HG02678 (cell line): ENCODE results near the gene FBXW12.

Experiments
- ATAC-seq: cut with Tn5 transposase; IDR thresholded peaks from one replicate; pipeline ENCODE4 v1.9.1; 2021; ENCODE audit warnings: mild to moderate bottlenecking, moderate library complexity; ENCODE audit not compliant: unreplicated experiment

Gene FBXW12

DNA sequence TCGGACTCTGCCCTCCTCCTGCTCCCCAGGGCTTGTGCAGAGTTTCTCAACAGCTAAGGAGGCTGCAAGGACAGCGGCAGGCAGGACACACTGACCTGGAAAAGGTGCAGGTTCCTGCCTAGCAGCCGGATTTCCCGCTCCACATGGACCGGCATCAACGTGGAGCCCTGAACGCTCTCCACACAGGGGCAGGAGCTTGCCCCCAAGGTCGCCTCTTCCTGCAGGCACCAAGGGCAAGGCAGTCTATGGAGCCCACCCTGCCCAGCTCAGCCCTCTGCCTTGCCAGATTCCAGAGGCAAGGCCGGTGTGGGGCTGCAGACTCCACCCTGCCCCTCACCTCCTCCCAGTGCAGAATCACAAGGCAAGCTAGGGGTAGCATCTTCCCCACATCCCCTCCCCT, 47.1 kb downstream of the FBXW12 start:
- ATAC-seq: no peak

GRCh38 chr3:48419597-48419996, 47.6 kb downstream of the FBXW12 start:
- no peak for ATAC-seq

DNA sequence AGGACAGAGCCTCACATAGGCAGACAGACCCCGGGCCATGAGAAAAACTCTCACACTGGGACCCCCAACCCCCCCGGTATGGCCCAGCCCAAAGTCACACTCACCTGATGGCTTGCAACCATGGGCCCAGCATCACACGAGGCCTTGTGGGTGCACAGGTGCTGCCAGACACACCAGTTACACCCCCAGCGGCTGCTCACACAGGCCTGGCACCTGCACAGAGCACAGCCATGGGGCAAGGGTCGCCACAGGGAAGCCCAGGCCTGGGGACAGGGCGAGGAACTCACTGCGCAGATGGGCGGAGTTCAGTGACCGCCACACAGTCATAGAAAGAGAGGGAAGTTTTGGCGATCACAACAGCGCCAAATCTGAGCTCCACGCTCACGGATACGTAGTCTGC, 48.5 kb downstream of the FBXW12 start:
- no peak for ATAC-seq

GRCh38 chr3:48422272-48422671, 50.3 kb downstream of the FBXW12 start:
- ATAC-seq: no peak

DNA sequence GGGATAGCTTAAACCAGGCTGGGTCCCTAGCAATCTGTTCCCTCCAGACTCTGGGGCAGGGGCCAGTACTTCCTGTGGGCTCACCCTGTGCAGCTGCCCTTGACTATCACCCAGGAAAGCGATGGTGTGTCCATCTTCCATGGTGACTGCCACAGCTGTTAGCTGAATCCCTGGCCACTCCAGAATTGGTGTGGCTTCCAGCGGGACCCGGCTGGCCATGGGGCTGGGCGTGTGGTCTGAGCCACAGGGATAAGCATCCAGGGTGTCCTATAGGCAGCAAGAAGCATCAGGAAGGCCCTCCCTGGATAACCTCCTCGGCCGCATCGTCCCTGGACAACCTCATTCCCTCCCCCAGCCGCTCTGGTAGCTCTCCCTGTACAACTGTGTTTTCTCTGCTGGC, 50.7 kb downstream of the FBXW12 start:
- ATAC-seq: no peak

- no peak for ATAC-seq
Measured at GRCh38 chr3:48423241-48423882, 51.3 kb downstream of the FBXW12 start.

DNA sequence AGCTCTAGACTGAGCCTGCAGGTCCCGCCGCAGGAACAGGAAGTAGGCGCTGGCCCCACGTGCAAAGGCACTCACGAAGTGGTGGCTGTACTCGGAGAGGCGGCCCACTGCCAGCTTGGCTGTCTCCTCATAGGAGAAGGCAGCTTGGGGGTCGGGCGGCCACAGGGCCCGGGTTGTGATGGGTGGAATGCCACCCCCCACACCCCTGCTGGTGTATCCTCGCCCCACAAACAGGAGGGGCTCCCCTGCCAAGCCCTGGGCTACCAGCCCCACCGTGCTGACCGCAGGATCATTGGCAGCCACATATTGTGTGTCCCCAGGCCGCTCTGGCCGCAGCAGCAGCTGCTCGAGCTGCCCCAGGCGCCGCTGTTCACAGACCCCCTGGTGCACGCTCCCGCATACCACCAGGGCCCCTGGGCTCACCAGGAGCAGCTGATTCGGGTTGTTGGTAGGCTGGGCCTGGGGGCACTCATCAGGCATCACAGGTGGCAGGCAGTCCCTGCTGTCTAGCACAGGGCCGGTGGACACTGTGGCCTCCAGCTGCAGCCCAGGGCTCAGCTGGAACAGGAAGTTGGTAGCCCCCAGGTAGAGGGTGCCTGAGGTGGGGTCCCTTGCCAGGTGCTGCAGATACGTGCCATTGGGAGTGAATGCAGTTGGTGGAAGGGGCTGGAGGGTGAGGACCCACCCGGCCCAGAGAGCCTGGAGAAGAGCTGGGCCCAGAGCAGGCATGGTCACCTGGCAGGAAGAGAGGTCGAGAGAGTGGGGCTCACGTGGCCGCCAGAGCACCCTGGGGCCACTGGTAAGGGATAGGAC, 52.1 kb downstream of the FBXW12 start:
- ATAC-seq: no peak

DNA sequence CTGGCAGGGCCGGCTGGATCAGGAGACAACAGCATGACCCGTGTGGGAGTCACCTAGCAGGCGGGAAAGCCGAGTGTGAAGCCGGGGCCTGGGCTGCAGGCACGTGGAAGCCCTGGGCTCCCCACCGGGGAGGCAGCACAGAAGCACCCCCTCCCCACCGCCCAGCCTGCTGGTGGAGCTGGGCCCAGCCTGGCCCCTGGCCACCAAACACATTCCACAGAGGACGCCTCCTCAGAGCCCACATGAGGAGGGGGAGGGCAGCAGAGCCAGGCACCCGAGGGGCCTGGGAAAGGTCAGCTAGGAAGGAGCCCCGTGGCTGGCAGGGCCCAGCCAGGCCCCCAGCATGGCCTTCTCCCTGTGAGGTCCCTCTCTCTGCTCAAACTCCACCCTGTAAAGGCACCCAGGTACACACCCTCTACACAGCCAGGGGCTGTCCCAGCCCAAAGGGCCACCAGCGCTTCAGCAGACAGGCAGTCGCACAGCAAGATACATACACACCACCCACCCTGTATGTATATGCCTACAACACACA, 53.3 kb downstream of the FBXW12 start:
- no peak for ATAC-seq

- no peak for ATAC-seq
Measured at GRCh38 chr3:48426401-48426909, 54.4 kb downstream of the FBXW12 start.

DNA sequence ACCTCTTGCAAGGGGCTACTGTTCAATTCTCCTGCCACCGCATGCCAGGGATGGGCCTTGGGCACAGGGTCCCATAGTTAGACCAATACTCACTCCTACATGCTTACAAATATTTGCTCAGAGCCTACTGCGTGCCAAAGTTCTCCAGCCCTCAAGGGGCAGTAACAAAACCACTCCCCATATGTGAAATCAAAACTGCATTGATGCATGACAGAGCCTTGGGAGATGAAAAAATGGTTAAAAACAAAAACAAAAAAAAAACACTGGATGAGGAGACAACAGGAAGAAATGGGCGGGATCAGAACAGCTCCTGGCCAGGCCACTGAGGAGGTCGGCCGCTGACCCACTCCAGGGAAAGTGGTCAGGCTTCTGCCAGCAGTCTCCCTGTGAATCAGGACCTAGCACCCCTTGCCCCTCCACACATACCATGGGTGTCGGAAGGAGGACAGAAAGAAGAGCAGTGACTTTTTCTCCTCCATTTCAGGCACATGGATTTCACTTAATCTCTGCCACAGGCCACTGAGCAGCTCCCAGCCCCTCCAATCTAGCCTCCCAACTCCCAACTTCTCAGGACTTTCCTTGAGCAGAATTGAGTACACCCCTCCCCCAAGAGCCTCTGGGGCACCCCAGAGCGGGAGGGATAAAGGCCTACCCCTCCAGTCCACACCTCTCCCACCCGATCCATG, 55.1 kb downstream of the FBXW12 start:
- ATAC-seq: no peak

- ATAC-seq: no peak
Measured at GRCh38 chr3:48427630-48427962, 55.6 kb downstream of the FBXW12 start.

GRCh38 chr3:48428088-48428571, 56.1 kb downstream of the FBXW12 start:
- no peak for ATAC-seq

DNA sequence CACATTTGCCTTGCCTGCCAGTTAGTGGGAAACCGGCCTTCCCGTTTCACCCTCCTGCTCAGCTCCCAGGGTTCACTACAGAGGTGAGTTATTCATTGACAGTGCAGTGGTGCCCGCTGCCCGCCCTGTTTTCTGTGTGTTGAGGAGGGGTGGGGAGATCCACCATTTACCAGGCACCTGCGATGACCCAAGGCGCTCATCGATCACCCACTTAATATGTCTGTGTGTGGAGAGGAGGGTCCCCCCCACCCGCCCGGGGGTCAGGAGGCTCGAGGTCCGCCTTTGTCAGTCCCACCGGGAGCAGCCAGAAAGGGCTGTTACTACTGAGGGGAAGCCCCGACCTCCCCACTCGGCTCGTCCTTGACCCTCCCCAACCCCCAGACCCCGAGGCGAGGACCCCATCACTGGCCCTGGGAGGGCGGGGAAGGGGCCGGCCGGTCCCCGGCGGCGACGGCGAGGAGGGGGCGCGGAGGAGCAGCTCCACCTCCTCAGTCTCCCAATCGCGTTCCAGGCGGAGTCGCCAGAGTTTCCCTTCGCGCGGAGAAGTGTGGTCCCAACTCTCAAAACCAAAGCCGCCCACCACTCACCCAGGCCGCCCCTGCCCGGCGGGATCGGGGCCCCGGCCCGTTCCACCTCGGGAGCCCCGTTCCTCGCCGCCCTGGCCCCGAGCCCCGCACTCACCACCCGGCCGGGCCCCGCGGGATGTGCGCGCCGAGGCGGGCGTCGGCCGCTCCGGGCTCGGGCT, 56.7 kb downstream of the FBXW12 start:
- no peak for ATAC-seq

GRCh38 chr3:48429317-48429959, 57.4 kb downstream of the FBXW12 start:
- ATAC-seq: no peak

- ATAC-seq: no peak
Measured at GRCh38 chr3:48429960-48430707, 58.1 kb downstream of the FBXW12 start, which contains the start of gene PLXNB1. TSS of gene PLXNB1 (minus strand) at chr3:48430086. CDS start at chr3:48424611, 5,475 bp downstream.

DNA sequence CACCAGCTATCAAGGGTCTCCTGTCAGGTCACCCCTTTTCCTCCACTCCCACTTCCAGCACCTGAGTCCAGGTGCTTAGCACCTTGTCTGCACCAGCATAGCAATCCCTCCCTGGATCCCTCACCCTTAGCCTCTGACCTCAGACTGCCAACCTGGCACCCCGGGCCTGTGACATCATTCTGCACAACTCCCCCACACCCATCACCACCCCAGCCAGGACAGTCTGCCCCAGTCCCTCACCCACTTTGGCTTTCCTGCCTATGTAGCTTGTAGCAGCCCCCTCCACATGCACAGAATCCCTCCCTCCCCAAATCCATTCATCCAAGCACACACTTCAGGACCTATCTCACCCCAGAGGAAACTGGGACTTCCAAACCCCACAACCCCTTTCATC, 58.7 kb downstream of the FBXW12 start:
- no peak for ATAC-seq

- ATAC-seq: no peak
Measured at GRCh38 chr3:48431224-48432029, 59.4 kb downstream of the FBXW12 start.
